ENCODE measurements around the gene GRWD1.
A peak's percentile ranks its signal among the peaks of the same experiment; 100 is the strongest.

Gene GRWD1

GRCh38 chr19:48461651-48461981 lies 15.8 kb downstream of the GRWD1 start:
- no peak for DNase-seq

DNA sequence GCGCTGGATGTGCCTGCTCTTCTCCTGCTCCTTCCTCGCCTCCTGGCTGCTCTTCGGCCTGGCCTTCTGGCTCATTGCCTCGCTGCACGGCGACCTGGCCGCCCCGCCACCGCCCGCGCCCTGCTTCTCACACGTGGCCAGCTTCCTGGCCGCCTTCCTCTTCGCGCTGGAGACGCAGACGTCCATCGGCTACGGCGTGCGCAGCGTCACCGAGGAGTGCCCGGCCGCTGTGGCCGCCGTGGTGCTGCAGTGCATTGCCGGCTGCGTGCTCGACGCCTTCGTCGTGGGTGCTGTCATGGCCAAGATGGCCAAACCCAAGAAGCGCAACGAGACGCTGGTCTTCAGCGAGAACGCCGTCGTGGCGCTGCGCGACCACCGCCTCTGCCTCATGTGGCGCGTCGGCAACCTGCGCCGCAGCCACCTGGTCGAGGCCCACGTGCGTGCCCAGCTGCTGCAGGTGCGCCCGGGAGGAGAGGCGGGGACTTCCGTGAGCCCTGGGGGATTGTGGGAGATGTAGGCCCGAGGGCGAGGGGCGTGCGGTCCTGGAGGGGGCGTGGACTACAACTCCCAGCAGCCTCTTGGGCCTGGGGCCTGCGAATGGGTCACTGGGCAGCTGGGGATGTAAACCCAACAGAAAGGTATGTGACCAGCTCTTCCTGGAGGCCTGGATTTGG lies 16.3 kb downstream of the GRWD1 start:
- DNase-seq: no peak

DNA sequence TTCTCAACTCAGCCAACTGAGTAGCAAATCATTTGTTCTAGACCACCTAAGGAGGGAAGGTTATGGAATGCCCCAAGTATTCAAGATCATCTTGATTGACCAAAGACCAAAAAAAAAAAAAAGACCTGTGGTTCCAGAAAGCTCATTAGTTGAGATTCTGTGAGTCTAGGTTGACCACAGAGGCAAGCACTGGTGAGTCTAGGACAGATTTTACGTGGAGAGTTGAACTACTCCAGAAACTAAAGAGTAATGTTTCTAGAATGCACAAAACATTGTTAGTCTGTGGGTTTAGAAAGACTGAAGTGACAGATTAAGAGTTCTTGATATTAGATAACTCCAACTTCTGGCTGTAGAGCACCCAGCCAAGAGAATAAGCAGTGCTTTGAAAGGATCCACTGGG lies 19.4 kb downstream of the GRWD1 start:
- no peak for DNase-seq

GRCh38 chr19:48466561-48467325 lies 21.0 kb downstream of the GRWD1 start:
- DNase-seq: no peak

- DNase-seq: peak; percentile 100
These were observed 23.0 kb downstream of the GRWD1 start for GRCh38 chr19:48468772-48469288.

GRCh38 chr19:48469289-48469881 lies 23.6 kb downstream of the GRWD1 start, which contains the start of gene CYTH2:
Gene CYTH2 (plus strand): TSS chr19:48469369. CDS start chr19:48469508, 139 bp downstream.
- DNase-seq: peak; percentile 48

- DNase-seq: no peak
These were observed 24.3 kb downstream of the GRWD1 start for GRCh38 chr19:48469934-48470680.

GRCh38 chr19:48470856-48471255 lies 25.1 kb downstream of the GRWD1 start:
- no peak for DNase-seq

- DNase-seq: no peak
These were observed 26.1 kb downstream of the GRWD1 start for GRCh38 chr19:48471836-48472235.

DNA sequence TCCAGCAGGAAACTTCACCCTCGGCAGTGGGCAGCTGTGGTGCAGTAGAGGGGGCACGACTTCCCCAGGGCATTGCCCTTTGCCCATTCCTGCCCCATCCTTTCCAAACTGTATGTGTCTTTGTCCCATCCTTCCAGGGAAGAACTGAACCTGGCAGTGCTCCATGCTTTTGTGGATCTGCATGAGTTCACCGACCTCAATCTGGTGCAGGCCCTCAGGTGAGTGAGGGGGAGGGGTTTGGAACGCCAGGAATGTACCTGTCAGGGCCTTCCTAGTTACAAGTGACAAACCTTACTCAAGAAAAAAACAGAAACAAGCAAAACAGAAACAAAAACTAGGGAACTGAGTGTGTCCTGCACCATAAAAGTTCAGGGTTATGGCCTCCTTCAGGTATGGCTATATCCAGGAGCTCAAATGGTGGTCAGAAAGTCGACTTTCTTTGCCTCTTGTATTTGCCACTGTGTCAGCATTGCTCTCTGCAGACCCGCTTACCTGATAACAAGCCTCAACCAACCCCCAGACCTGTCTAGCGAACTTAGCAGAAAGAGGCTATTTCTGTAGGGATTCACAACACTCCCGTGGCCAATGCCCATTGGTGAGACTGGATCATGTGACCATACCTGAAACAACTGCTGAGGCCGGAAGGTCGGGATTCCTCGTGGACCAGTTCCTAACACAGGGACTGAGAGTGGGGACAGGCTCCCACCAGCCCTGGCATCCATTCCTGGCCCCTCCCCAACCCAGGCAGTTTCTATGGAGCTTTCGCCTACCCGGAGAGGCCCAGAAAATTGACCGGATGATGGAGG lies 27.6 kb downstream of the GRWD1 start:
- DNase-seq: no peak

- no peak for DNase-seq
These were observed 28.4 kb downstream of the GRWD1 start for GRCh38 chr19:48474084-48474592.

DNA sequence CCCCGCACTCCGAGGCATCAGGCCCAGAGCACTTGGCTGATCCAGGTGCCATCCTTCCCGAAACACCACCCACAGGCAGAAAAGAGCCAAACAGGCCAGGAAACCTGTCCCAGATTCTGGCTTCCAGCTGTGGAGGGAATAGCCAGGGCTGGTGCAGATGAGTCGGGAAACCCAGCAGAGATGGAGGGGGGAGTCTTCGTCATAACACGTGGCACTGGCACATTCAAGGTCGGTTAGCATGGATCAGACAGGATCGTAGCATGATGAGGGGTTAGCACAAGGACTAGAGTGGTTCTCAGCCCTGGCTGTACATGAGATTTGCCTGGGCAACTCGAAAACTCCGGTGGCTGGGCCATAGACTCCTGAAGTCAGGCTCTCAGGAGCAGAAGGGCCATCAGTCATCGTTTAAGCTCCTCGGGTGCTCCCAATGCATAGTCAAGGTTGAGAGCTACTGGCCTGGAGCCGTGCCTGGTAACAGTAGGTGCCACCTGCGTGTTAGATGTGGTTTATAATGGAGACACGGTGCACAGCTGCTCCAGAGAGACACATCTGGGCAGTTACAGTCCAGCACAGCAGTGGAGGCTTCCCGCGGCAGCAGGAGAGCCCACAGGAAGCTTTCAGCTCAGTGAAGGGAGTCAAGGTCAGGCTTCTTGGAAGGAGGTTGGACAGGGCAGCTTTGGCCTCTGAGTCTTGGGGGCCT lies 29.7 kb downstream of the GRWD1 start:
- DNase-seq: no peak

- no peak for DNase-seq
These were observed 30.4 kb downstream of the GRWD1 start for GRCh38 chr19:48476176-48476575.

- no peak for DNase-seq
These were observed 31.4 kb downstream of the GRWD1 start for GRCh38 chr19:48477067-48477685.

GRCh38 chr19:48477698-48478338 lies 32.0 kb downstream of the GRWD1 start:
- no peak for DNase-seq

DNA sequence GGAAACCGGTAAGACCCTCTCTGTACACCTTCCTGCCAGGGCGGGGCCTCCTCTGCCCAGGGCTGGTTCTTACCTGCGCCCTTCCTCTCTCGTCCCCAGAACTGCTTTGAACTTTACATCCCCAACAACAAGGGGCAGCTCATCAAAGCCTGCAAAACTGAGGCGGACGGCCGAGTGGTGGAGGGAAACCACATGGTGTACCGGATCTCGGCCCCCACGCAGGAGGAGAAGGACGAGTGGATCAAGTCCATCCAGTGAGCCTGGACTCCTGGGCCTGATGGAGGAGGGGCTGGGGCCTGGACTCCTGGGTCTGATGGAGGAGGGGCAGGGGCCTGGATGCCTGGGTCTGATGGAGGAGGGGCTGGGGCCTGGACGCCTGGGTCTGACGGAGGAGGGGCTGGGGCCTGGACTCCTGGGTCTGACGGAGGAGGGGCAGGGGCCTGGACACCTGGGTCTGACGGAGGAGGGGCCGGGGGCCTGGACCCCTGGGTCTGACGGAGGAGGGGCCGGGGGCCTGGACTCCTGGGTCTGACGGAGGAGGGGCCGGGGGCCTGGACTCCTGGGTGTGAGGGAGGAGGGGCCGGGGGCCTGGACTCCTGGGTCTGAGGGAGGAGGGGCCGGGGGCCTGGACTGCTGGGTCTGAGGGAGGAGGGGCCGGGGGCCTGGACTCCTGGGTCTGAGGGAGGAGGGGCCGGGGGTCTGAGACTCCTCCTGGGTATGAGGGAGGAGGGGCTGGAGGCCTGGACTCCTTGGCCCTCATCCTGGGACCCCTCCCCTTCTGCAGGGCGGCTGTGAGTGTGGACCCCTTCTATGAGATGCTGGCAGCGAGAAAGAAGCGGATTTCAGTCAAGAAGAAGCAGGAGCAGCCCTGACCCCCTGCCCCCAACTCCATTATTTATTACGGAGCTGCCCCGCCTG lies 32.8 kb downstream of the GRWD1 start:
- DNase-seq: no peak

GRCh38 chr19:48479686-48480085 lies 33.9 kb downstream of the GRWD1 start:
- DNase-seq: no peak

GRCh38 chr19:48480183-48480557 lies 34.4 kb downstream of the GRWD1 start:
- no peak for DNase-seq

Data from NCI-H1694 (cell line).